Pancreas (tissue), 10 donors: ENCODE measurements around the gene EVI5L. TPM values are rescaled to one million over a fixed set of nuclear protein-coding genes. Genes with fewer than 3 reads are reported as not detected.

Experiments used
- ATAC-seq, 4 donors: fragments of 200-7000 bp; cut with Tn5 transposase; one replicate each; pipeline versions ENCODE4 v1.8.0 to v1.9.1; 2020; ENCODE audit warnings: mild to moderate bottlenecking in 4 of 4, moderate library complexity in 4 of 4
- DNase-seq, 6 donors: peaks; one replicate each; pipeline ENCODE4 v3.0.0-alpha.2; 2020
- FAIRE-seq: peaks from 2 replicates; lab custom pipeline; 2012; peaks lifted over from hg19 to GRCh38; lab: Jason Lieb, UNC
- H3K27ac ChIP-seq, 4 donors: fragments of 200-600 bp; sonication (generic); 1 replicate in 3 of 4; 2 replicates in 1 of 4; pipeline versions ENCODE4 v1.5.0 to v1.8.0; 2020
- H3K27me3 ChIP-seq, 4 donors: fragments of 200-600 bp; one replicate each; pipeline ENCODE4 v1.8.0; 2021
- H3K36me3 ChIP-seq, 3 donors: fragments of 200-600 bp; sonication (generic) in 1 of 3; one replicate each; pipeline versions ENCODE4 v1.5.0 to v1.8.0; 2020 to 2021
- H3K4me1 ChIP-seq, 3 donors: fragments of 200-600 bp; one replicate each; pipeline ENCODE4 v1.8.0; 2021
- H3K4me3 ChIP-seq, 4 donors: fragments of 200-600 bp; sonication (generic) in 2 of 4; one replicate each; pipeline versions ENCODE4 v1.5.0 to v1.8.0; 2020 to 2021
- H3K9me3 ChIP-seq, 4 donors: fragments of 200-600 bp; one replicate each; pipeline ENCODE4 v1.8.0; 2021
- WGBS, 2 donors: extraction: QIAGEN DNeasy Blood & Tissue Kit; methylation state at CpG; one replicate each; pipeline ENCODE4 v1.1.7; 2013; 5-methylcytosine and 5-hydroxymethylcytosine counted together
- intact Hi-C, 3 donors: fragments of 100-400 bp; cut with DNase I; formaldehyde crosslinking; loops; one replicate each; pipeline versions ENCODE4 v1.11.1 to v1.14.2; 2022
- polyA plus RNA-seq, 2 donors: library from polyadenylated mRNA; stranded (reverse); fragments of 200-250 nt; gene quantifications; one replicate each; pipeline ENCODE4 v1.2.3, GENCODE V29; 2013
- total RNA-seq, 6 donors: library from RNA; stranded (reverse); fragmentation: NEBNext Ultra II Directional in 4 of 6; extraction: Animal tissue kit (Norgen Biotek cat#: 25700) in 4 of 6; gene quantifications; one replicate each; pipeline versions ENCODE4 v1.2.1 to v1.2.4, GENCODE V29; 2021 to 2023
- TF ChIP-seq, protein P1 (sequence below), 4 donors: fragments of 200-600 bp; sonication (generic) in 3 of 4; IDR thresholded peaks; one replicate each; pipeline versions ENCODE4 v1.5.0 to v1.8.0; 2021; ENCODE audit warnings: antibody characterized with exemption in 4 of 4
- donor health status: healthy with polysubstance abuse.
- donor health status: DM: no; HTN: no; CAD: no; lungs with moderate emphysema.
- donor health status: DM: no; HTN: no; CAD: no.
- donor health status: control.
- donor health status: control.
- donor health status: Bipolar disorder and iron deficiency.
- donor health status: DM: yes; HTN: yes; CAD: no.
- donor health status: DM: no; HTN: no; CAD: no.
- donor health status: DM: no; HTN: no; CAD: no.
- donor health status: DM: yes; HTN: yes; CAD: no.

EVI5L gene
- total and polyA plus RNA-seq, 8 donors: 3.0 to 9.1 (median 4.8) TPM

- ATAC-seq (no peak), FAIRE-seq (no peak), DNase-seq (no peak)
- 83 to 87% methylated on average over 33 to 47 of the region's 47 CpGs for WGBS, 2 donors
- H3K27me3 ChIP-seq: no peaks in the 10 kb centered on the region
- H3K9me3 ChIP-seq: no peaks in the 10 kb centered on the region
- no peak overlapping the region for H3K4me3 ChIP-seq
- H3K4me1 ChIP-seq: no peaks in the 10 kb centered on the region
- intact Hi-C loops: no loop called here
- TF ChIP-seq, protein P1, sequence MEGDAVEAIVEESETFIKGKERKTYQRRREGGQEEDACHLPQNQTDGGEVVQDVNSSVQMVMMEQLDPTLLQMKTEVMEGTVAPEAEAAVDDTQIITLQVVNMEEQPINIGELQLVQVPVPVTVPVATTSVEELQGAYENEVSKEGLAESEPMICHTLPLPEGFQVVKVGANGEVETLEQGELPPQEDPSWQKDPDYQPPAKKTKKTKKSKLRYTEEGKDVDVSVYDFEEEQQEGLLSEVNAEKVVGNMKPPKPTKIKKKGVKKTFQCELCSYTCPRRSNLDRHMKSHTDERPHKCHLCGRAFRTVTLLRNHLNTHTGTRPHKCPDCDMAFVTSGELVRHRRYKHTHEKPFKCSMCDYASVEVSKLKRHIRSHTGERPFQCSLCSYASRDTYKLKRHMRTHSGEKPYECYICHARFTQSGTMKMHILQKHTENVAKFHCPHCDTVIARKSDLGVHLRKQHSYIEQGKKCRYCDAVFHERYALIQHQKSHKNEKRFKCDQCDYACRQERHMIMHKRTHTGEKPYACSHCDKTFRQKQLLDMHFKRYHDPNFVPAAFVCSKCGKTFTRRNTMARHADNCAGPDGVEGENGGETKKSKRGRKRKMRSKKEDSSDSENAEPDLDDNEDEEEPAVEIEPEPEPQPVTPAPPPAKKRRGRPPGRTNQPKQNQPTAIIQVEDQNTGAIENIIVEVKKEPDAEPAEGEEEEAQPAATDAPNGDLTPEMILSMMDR (IDR thresholded peaks at IDR 0.05): no peak
- H3K36me3 ChIP-seq: no peaks in the 10 kb centered on the region
- H3K27ac ChIP-seq: peak overlapping the region in 1 of 4 donors; percentile 68
Observed at GRCh38 chr19:7872306-7873204, 42.5 kb downstream of the EVI5L start.

DNA sequence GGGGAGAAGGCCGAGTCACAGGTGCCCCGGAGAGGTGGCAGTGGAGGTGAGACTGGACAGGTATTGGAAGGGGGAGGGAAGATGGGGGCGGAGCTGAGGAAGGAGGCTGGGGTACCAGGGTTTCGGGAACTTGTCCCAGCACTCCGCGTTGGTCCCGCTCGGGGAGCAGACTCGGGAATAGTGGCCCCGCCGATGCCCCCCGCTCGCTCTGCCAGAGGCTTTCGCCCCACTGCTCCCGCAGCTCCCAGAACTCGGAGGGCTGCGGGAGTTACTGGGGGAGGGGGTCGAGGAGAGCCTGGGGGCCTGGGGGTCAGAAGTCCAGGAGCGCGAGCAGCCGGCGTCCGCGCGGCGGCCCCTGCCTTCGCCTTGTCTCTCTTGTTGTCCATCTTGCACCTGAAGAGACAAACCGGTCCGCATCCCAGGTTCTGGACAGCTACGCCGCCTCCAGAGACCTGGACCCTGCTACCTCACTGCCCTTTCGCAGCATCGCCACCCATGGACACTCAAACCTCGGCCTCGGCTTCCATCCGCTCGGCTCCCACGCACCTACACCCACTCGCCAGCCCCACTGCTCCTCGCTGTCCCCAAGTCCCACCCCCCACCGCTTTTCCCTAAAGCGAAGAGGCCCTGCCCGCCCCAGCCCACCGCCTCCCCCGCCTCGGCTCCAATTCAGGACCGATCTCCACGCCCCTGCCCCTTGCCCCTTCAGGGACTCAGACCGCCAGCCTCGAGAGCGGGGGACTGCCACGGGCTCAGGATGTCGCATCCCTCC is 43.5 kb downstream of the EVI5L start:
- TF ChIP-seq, protein P1 (IDR thresholded peaks at IDR 0.05): no peak
- H3K36me3 ChIP-seq: no peaks in the 10 kb centered on the region
- DNase-seq (peak in 4 of 6 donors; percentile 34 to 83 (median 62)), ATAC-seq (no peak), FAIRE-seq (no peak)
- no peaks in the 10 kb centered on the region for H3K4me1 ChIP-seq
- no peaks in the 10 kb centered on the region for H3K9me3 ChIP-seq
- peak overlapping the region; percentile 23 to 51 (median 40) for H3K4me3 ChIP-seq
- no peaks in the 10 kb centered on the region for H3K27me3 ChIP-seq
- 42 to 53% methylated on average over 38 to 53 of the region's 53 CpGs for WGBS, 2 donors
- intact Hi-C loops: no loop called here
- no peak overlapping the region for H3K27ac ChIP-seq

GRCh38 chr19:7874076-7874896 is 44.3 kb downstream of the EVI5L start, which contains the start of gene PRR36:
Gene PRR36 (minus strand): TSS chr19:7874390. CDS start chr19:7873689, 701 bp downstream.
- no peak within 1 kb of the TSS for H3K27ac ChIP-seq

GRCh38 chr19:7874897-7875273 is 44.9 kb downstream of the EVI5L start:
- Histone ChIP-seq H3K27ac (no peak overlapping the region), H3K9me3 (no peaks in the 10 kb centered on the region), H3K36me3 (no peaks in the 10 kb centered on the region), H3K4me1 (no peaks in the 10 kb centered on the region), H3K4me3 (peak overlapping the region in 3 of 4 donors; percentile 26 to 51 (median 50)), H3K27me3 (no peaks in the 10 kb centered on the region)
- intact Hi-C loops: no loop called here
- no peak for ATAC-seq
- TF ChIP-seq, protein P1 (IDR thresholded peaks at IDR 0.05): no peak
- peak in 1 of 6 donors; percentile 45 for DNase-seq
- no peak for FAIRE-seq
- 51 to 56% methylated on average over 12 of the region's 12 CpGs for WGBS, 2 donors

More at GRCh38 chr19:7874076-7874896, 44.3 kb downstream of the EVI5L start, which contains the start of gene PRR36:
- peak within 1 kb of the TSS; percentile 23 to 51 (median 40) for H3K4me3 ChIP-seq
- no peaks in the 10 kb centered on the region for H3K4me1 ChIP-seq
- FAIRE-seq (no peak), DNase-seq (peak; percentile 57 to 91 (median 79)), ATAC-seq (peak; percentile 26 to 67 (median 48))
- WGBS, 2 donors: 2% methylated on average over 57 to 88 of the region's 88 CpGs
- H3K9me3 ChIP-seq: no peaks in the 10 kb centered on the region
- no peaks in the 10 kb centered on the region for H3K27me3 ChIP-seq
- TF ChIP-seq, protein P1 (IDR thresholded peaks at IDR 0.05): no peak
- H3K36me3 ChIP-seq: no peaks in the 10 kb centered on the region
- intact Hi-C loops: no loop called here
